GM06990 (cell line): ENCODE results near the gene SRGAP3.

Experiments used
- DNase-seq: peaks from one replicate; pipeline ENCODE4 v3.0.0-alpha.2; 2011; ENCODE audit not compliant: insufficient read length; ENCODE audit errors: extremely low read depth
- H3K27me3 ChIP-seq: replicated peaks from 2 replicates; pipeline ENCODE4 v1.6.0; 2011; ENCODE audit warnings: low read length; ENCODE audit not compliant: control insufficient read depth, insufficient read depth
- H3K36me3 ChIP-seq: 2 replicates; pipeline ENCODE4 v1.5.1; 2011; ENCODE audit warnings: low read length; ENCODE audit not compliant: control insufficient read depth, insufficient read depth
- H3K4me3 ChIP-seq: replicated peaks from 2 replicates; pipeline ENCODE4 v1.5.1; 2011; ENCODE audit warnings: low read depth, mild to moderate bottlenecking, control low read depth, low read length
- TF ChIP-seq, protein P1 (sequence below): IDR thresholded peaks from 2 replicates; pipeline ENCODE4 v1.5.1; 2011; ENCODE audit warnings: low read length, control low read depth, mild to moderate bottlenecking, inconsistent platforms; ENCODE audit not compliant: insufficient read depth, poor library complexity, severe bottlenecking

Gene SRGAP3

DNA sequence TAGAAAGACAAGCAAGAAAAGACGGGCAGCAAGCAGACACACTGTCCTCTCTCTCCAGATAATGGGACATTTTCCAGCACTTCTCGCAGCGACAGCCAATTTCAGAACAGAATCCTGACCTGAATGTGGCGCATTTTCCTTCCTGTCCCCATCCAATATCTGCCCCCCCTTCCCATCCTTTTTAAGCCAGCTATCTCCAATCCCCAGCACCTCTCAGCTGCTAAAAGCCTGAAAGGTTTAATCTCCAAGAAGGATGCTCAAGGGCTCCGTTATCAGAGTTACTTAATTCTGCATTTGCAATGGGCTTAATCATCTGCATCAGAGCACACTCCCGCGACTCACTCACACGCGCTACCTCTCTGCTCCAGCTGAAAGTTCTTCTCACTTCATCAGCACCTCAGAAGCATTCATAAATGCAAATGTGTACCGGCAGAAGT lies 50.5 kb downstream of the SRGAP3 start:
- no peak for DNase-seq
- H3K27me3 ChIP-seq, result no peaks in the 10 kb centered on the region
- H3K36me3 ChIP-seq, result no peaks in the 10 kb centered on the region
- TF ChIP-seq, protein P1, sequence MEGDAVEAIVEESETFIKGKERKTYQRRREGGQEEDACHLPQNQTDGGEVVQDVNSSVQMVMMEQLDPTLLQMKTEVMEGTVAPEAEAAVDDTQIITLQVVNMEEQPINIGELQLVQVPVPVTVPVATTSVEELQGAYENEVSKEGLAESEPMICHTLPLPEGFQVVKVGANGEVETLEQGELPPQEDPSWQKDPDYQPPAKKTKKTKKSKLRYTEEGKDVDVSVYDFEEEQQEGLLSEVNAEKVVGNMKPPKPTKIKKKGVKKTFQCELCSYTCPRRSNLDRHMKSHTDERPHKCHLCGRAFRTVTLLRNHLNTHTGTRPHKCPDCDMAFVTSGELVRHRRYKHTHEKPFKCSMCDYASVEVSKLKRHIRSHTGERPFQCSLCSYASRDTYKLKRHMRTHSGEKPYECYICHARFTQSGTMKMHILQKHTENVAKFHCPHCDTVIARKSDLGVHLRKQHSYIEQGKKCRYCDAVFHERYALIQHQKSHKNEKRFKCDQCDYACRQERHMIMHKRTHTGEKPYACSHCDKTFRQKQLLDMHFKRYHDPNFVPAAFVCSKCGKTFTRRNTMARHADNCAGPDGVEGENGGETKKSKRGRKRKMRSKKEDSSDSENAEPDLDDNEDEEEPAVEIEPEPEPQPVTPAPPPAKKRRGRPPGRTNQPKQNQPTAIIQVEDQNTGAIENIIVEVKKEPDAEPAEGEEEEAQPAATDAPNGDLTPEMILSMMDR, result no peak
- no peak overlapping the region for H3K4me3 ChIP-seq

DNA sequence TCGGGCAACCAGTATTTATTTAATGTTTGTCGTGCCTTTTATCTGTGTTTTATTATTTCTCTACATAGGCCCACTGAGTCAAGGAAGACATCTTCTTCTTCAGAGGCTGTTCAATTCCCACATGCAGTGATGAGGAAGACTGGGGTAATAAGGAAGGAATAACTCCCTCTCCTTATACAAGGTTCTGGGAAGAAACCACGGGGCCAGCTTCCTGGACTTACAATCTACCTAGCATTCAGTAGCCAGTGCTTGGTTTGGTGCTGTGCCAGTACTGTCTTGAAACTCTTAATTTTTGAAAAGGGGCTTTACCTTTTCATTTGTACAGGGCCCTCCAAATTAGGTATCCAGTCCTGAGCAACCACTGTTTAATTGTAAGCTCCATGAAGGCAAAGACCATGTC lies 51.2 kb downstream of the SRGAP3 start:
- no peak for DNase-seq
- no peaks in the 10 kb centered on the region for H3K27me3 ChIP-seq
- TF ChIP-seq, protein P1, result no peak

DNA sequence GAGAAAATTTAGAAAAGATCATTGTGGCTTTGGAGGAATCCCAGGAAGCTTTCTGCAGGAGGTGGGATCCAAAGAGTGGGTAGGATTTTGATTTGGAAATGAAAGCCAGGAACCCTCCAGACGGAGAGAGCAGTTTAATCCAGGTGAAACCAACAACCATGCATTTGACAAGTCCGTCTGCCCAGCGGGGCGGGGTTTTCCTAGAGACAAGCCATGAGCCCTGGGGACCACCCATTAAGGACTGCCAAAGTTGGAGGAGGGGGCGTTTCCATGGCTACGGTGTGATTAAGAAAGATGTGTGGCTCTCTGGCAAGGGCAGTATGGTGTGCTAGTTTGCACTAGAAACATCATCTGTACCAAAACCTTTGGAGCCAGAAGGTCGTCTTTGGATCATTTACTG lies 53.4 kb downstream of the SRGAP3 start:
- TF ChIP-seq, protein P1, result no peak
- no peaks in the 10 kb centered on the region for H3K36me3 ChIP-seq
- no peak for DNase-seq
- no peak overlapping the region for H3K4me3 ChIP-seq
- no peaks in the 10 kb centered on the region for H3K27me3 ChIP-seq

More for the DNA sequence above, 51.2 kb downstream of the SRGAP3 start:
- Histone ChIP-seq H3K4me3 (no peak overlapping the region), H3K36me3 (no peaks in the 10 kb centered on the region)

DNA sequence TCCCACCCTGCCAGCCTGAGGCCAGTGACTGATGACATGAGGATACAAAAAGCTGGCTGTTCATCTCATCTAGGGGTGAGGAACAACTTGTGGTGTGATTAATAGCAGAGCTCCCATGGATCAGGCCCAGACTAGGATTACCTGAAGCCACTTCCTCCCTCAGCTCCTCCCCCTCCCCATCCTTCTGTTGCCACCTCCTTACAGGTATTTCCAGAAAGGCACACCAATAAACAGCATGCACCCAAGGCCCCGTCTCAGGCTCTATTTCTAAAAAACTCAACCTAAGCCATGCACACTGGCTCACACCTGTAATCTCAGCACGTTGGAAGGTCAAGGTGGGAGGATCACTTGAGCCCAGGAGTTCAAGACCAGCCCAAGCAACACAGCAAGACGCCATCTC lies 54.1 kb downstream of the SRGAP3 start:
- H3K36me3 ChIP-seq, result no peaks in the 10 kb centered on the region
- H3K4me3 ChIP-seq, result no peak overlapping the region
- H3K27me3 ChIP-seq, result no peaks in the 10 kb centered on the region
- no peak for DNase-seq
- TF ChIP-seq, protein P1, result no peak

DNA sequence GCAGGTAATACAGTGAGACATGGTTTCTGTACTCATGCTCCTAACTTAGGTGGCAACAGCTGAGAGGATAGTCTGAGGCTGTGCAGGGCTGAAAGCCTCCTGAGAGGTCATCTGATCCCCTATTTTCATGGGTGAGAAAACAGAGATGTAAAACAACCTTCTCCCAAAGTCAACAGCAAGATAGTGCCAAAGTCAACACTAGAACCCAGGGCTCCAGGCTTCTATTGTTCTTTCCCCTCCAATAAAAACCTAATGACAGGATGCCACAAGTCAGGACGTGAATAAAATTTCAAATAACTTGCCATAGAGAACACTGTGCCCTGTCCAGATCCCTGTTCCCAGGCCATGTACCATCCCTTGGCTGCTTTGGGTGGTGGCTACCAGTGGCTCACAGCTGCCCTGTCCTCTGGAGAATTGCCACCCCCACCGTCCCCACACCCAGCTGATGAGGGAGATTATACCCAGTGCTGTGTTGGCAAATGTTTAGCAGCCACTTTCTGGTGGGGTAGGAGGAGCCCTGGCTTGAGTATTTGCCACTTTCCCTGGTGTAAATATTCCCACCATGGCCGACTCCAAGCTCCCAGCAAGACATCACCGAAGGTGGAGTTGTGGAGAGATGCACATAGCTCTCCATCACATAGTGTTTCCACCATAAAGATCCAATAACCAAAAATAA lies 54.8 kb downstream of the SRGAP3 start:
- Histone ChIP-seq H3K27me3 (no peaks in the 10 kb centered on the region), H3K36me3 (no peaks in the 10 kb centered on the region), H3K4me3 (no peak overlapping the region)
- TF ChIP-seq, protein P1, result no peak
- DNase-seq, result no peak

DNA sequence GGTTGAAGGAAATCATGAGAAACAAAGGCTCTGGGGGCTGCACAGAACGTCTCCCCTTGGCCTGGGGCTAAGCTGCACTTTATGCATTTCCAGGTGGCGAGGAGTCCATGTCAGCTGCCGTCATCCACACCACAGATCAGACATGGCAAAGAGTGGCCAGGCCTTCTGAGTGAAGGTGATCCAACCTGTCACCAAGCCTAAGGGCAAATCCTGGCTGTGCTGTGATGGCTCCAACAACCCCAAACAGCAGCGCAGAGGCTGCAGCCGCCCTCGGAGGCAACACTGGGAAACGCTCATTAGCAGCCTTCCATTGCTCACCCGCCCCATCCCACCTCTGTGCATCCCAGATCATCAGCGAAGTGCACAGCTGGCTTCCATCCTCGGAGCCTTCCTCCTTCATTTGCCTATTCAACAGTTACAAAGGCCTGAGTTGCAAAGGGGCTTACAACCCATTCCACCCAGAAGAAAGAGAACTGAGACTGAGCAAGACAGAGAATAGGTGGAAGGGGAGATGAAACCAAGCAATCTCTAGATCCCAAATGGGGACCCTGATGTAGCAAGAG lies 55.7 kb downstream of the SRGAP3 start:
- TF ChIP-seq, protein P1, result no peak
- H3K4me3 ChIP-seq, result no peak overlapping the region
- H3K27me3 ChIP-seq, result no peaks in the 10 kb centered on the region
- DNase-seq, result no peak
- H3K36me3 ChIP-seq, result no peaks in the 10 kb centered on the region
